ENCODE results near the gene KIF2A.

The KIF2A gene

DNA sequence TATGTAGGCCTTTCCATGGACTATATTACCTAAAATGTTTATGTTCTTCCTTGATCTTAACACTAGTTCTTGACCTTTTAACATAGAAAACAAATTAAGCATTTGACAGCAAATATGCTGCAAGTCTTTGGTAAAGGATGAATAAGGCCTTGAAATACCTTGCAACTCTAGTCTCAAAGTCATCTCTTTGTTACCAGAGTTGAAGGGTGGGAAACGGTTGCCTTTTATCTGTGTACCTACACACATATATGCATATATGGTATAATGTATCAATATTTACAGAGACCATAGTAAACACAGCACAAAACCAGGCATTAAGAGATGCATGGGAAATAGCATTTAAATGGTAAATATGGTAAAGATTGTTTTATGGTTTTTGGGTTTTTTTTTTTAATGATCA, 16.5 kb downstream of the KIF2A start:
- H3K36me3 ChIP-seq (ENCODE audit: control insufficient read depth, insufficient read depth, low read length): no peaks in the 10 kb centered on the region
- H3K4me1 ChIP-seq (ENCODE audit: control insufficient read depth, insufficient read depth, low read length): no peaks in the 10 kb centered on the region
- no CpG with 5 or more reads among the region's 1 CpG for WGBS, 2 experiments

DNA sequence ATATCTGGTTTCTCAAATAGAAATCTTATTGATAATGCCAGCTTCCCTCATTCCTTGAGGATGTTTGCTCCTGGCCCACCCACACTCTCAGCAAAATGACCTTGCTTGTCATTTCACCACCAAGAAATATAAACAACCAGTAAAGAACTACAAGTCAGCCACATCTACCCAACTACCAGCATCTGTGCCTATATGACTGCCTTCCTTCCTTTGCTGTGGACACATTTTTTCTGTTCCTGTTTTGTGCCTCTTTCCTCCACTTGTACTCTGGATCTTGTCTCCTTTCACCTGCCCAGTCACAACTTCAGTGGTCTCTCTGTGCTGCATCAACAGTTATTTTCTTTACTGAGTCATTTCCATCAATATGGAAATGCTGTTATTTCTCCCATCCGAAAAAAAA, 20.3 kb downstream of the KIF2A start:
- Histone ChIP-seq H3K27ac (ENCODE audit: insufficient read depth, low read depth, low read length, poor library complexity, severe bottlenecking) (no peak overlapping the region), H3K9me3 (ENCODE audit: control insufficient read depth, low read length) (no peaks in the 10 kb centered on the region), H3K36me3 (ENCODE audit: control insufficient read depth, insufficient read depth, low read length) (no peaks in the 10 kb centered on the region), H3K4me3 (ENCODE audit: insufficient read depth, low read depth, low read length) (no peak overlapping the region), H3K27me3 (ENCODE audit: control insufficient read depth, insufficient read depth, low read length, poor library complexity, severe bottlenecking) (no peaks in the 10 kb centered on the region), H3K4me1 (ENCODE audit: control insufficient read depth, insufficient read depth, low read length) (no peaks in the 10 kb centered on the region)
- 78 to 100% methylated on average over 1 of the region's 1 CpG for WGBS, 2 experiments

More for the DNA sequence above, 16.5 kb downstream of the KIF2A start:
- H3K27me3 ChIP-seq (ENCODE audit: control insufficient read depth, insufficient read depth, low read length, poor library complexity, severe bottlenecking): no peaks in the 10 kb centered on the region
- H3K4me3 ChIP-seq (ENCODE audit: insufficient read depth, low read depth, low read length): no peak overlapping the region
- no peaks in the 10 kb centered on the region for H3K9me3 ChIP-seq (ENCODE audit: control insufficient read depth, low read length)
- H3K27ac ChIP-seq (ENCODE audit: insufficient read depth, low read depth, low read length, poor library complexity, severe bottlenecking): no peak overlapping the region

DNA sequence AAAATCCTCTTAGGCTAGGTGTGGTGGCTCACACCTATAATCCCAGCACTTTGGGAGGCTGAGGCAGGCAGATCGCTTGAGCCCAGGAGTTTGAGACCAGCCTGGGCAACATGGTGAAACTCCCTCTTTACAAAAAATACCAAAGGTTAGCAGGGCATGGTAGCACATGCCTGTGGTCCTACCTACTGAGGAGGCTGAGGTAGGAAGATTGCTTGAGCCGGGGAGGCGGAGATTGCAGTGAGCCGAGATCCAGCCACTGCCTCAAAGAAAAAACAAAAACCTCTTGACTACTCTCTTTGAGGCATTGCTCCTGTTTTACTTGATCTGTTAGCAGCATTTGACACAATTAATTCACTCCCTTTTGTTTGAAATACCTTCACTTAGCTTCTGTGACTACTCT, 20.7 kb downstream of the KIF2A start:
- Histone ChIP-seq H3K36me3 (ENCODE audit: control insufficient read depth, insufficient read depth, low read length) (no peaks in the 10 kb centered on the region), H3K9me3 (ENCODE audit: control insufficient read depth, low read length) (no peaks in the 10 kb centered on the region), H3K27ac (ENCODE audit: insufficient read depth, low read depth, low read length, poor library complexity, severe bottlenecking) (no peak overlapping the region), H3K4me1 (ENCODE audit: control insufficient read depth, insufficient read depth, low read length) (no peaks in the 10 kb centered on the region), H3K27me3 (ENCODE audit: control insufficient read depth, insufficient read depth, low read length, poor library complexity, severe bottlenecking) (no peaks in the 10 kb centered on the region), H3K4me3 (ENCODE audit: insufficient read depth, low read depth, low read length) (no peak overlapping the region)
- 67 to 78% methylated on average over 4 of the region's 4 CpGs for WGBS, 2 experiments

- no peaks in the 10 kb centered on the region for H3K27me3 ChIP-seq (ENCODE audit: control insufficient read depth, insufficient read depth, low read length, poor library complexity, severe bottlenecking)
- WGBS, 2 experiments: 91 to 96% methylated on average over 9 of the region's 9 CpGs
- H3K4me3 ChIP-seq (ENCODE audit: insufficient read depth, low read depth, low read length): no peak overlapping the region
- no peaks in the 10 kb centered on the region for H3K4me1 ChIP-seq (ENCODE audit: control insufficient read depth, insufficient read depth, low read length)
- H3K27ac ChIP-seq (ENCODE audit: insufficient read depth, low read depth, low read length, poor library complexity, severe bottlenecking): no peak overlapping the region
- H3K9me3 ChIP-seq (ENCODE audit: control insufficient read depth, low read length): no peaks in the 10 kb centered on the region
- H3K36me3 ChIP-seq (ENCODE audit: control insufficient read depth, insufficient read depth, low read length): no peaks in the 10 kb centered on the region
Observed at GRCh38 chr5:62327138-62328053, 21.4 kb downstream of the KIF2A start.

DNA sequence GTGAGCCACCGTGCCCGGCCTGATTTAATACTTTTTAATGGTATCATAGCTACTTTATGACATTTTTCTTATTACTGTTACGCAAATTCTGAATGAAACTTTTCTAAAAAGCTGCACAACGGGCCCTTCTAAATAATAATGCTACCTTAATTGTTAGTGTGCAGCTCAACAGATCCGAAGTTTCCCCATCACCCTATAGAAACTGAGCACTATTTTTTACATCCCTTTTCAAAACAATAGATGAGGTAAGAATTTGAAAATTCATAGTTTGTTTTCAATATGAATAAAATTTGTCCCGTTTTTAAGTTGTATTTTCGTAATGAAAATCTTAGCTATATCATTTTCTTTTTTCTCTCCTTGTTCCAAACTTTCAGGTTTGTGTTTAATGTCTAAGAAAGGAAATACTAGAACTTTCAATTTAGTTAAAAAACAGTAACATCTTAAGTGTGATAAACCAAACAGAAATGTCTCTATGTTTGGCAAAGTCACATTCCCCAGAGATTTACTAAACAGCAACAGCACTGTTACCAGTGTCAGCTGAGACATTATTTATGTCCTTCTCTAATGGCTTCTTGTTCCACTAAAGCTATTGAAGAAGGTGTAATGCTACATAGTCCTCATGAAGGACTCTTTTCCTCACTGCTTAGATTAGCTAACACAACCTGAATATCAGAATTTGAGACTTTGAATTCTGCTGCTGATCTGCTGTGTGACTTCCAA, 22.9 kb downstream of the KIF2A start:
- no peak overlapping the region for H3K4me3 ChIP-seq (ENCODE audit: insufficient read depth, low read depth, low read length)
- WGBS, 2 experiments: 70 to 80% methylated on average over 4 to 5 of the region's 7 CpGs
- H3K4me1 ChIP-seq (ENCODE audit: control insufficient read depth, insufficient read depth, low read length): no peaks in the 10 kb centered on the region
- H3K27me3 ChIP-seq (ENCODE audit: control insufficient read depth, insufficient read depth, low read length, poor library complexity, severe bottlenecking): no peaks in the 10 kb centered on the region
- H3K9me3 ChIP-seq (ENCODE audit: control insufficient read depth, low read length): no peaks in the 10 kb centered on the region
- no peaks in the 10 kb centered on the region for H3K36me3 ChIP-seq (ENCODE audit: control insufficient read depth, insufficient read depth, low read length)
- no peak overlapping the region for H3K27ac ChIP-seq (ENCODE audit: insufficient read depth, low read depth, low read length, poor library complexity, severe bottlenecking)

- Histone ChIP-seq H3K27ac (ENCODE audit: insufficient read depth, low read depth, low read length, poor library complexity, severe bottlenecking) (no peak overlapping the region), H3K4me3 (ENCODE audit: insufficient read depth, low read depth, low read length) (no peak overlapping the region), H3K9me3 (ENCODE audit: control insufficient read depth, low read length) (no peaks in the 10 kb centered on the region), H3K4me1 (ENCODE audit: control insufficient read depth, insufficient read depth, low read length) (no peaks in the 10 kb centered on the region), H3K36me3 (ENCODE audit: control insufficient read depth, insufficient read depth, low read length) (no peaks in the 10 kb centered on the region), H3K27me3 (ENCODE audit: control insufficient read depth, insufficient read depth, low read length, poor library complexity, severe bottlenecking) (no peaks in the 10 kb centered on the region)
- WGBS, 2 experiments: 81 to 93% methylated on average over 1 of the region's 1 CpG
Observed at GRCh38 chr5:62330302-62330701, 24.3 kb downstream of the KIF2A start.

GRCh38 chr5:62331921-62332320, 25.9 kb downstream of the KIF2A start:
- Histone ChIP-seq H3K4me3 (ENCODE audit: insufficient read depth, low read depth, low read length) (no peak overlapping the region), H3K27ac (ENCODE audit: insufficient read depth, low read depth, low read length, poor library complexity, severe bottlenecking) (no peak overlapping the region), H3K9me3 (ENCODE audit: control insufficient read depth, low read length) (no peaks in the 10 kb centered on the region), H3K36me3 (ENCODE audit: control insufficient read depth, insufficient read depth, low read length) (no peaks in the 10 kb centered on the region), H3K27me3 (ENCODE audit: control insufficient read depth, insufficient read depth, low read length, poor library complexity, severe bottlenecking) (no peaks in the 10 kb centered on the region), H3K4me1 (ENCODE audit: control insufficient read depth, insufficient read depth, low read length) (no peaks in the 10 kb centered on the region)

DNA sequence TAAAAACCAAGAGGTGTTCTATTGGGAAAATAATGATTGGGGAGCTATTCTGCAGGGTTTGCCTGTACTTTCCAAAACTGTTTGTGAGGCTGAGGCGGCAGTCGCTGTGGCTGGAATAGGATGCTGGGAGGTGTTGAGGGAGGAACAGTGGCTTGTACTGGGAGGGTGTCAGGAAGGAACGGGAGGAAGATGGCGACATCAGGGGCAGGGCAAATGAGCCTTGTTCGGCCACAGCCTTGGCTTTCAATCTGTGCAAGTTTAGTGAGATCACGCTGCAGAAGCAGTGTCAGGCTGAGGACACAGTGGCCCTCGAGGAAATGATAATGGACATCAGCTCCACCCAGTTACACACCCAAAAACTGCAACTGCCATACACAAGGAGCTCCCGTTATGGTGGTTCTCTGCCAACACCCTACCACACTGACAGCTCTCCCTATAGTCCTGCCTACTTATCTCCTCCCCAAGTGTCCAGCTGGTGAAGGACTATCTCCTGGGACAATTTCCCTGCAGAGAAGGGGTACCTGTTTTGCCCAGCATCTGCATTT, 27.3 kb downstream of the KIF2A start:
- no peak overlapping the region for H3K27ac ChIP-seq (ENCODE audit: insufficient read depth, low read depth, low read length, poor library complexity, severe bottlenecking)
- no peak overlapping the region for H3K4me3 ChIP-seq (ENCODE audit: insufficient read depth, low read depth, low read length)
- H3K27me3 ChIP-seq (ENCODE audit: control insufficient read depth, insufficient read depth, low read length, poor library complexity, severe bottlenecking): no peaks in the 10 kb centered on the region
- H3K36me3 ChIP-seq (ENCODE audit: control insufficient read depth, insufficient read depth, low read length): no peaks in the 10 kb centered on the region
- no peaks in the 10 kb centered on the region for H3K9me3 ChIP-seq (ENCODE audit: control insufficient read depth, low read length)
- no peaks in the 10 kb centered on the region for H3K4me1 ChIP-seq (ENCODE audit: control insufficient read depth, insufficient read depth, low read length)
- WGBS, 2 experiments: 92 to 96% methylated on average over 8 of the region's 8 CpGs

GRCh38 chr5:62334082-62334481, 28.1 kb downstream of the KIF2A start:
- Histone ChIP-seq H3K4me3 (ENCODE audit: insufficient read depth, low read depth, low read length) (no peak overlapping the region), H3K4me1 (ENCODE audit: control insufficient read depth, insufficient read depth, low read length) (no peaks in the 10 kb centered on the region), H3K27ac (ENCODE audit: insufficient read depth, low read depth, low read length, poor library complexity, severe bottlenecking) (no peak overlapping the region), H3K27me3 (ENCODE audit: control insufficient read depth, insufficient read depth, low read length, poor library complexity, severe bottlenecking) (no peaks in the 10 kb centered on the region), H3K36me3 (ENCODE audit: control insufficient read depth, insufficient read depth, low read length) (no peaks in the 10 kb centered on the region), H3K9me3 (ENCODE audit: control insufficient read depth, low read length) (no peaks in the 10 kb centered on the region)
- 92 to 94% methylated on average over 2 of the region's 2 CpGs for WGBS, 2 experiments

GRCh38 chr5:62340392-62340791, 34.4 kb downstream of the KIF2A start:
- no peaks in the 10 kb centered on the region for H3K36me3 ChIP-seq (ENCODE audit: control insufficient read depth, insufficient read depth, low read length)
- no peak overlapping the region for H3K4me3 ChIP-seq (ENCODE audit: insufficient read depth, low read depth, low read length)
- H3K9me3 ChIP-seq (ENCODE audit: control insufficient read depth, low read length): no peaks in the 10 kb centered on the region
- no peaks in the 10 kb centered on the region for H3K27me3 ChIP-seq (ENCODE audit: control insufficient read depth, insufficient read depth, low read length, poor library complexity, severe bottlenecking)
- H3K4me1 ChIP-seq (ENCODE audit: control insufficient read depth, insufficient read depth, low read length): no peaks in the 10 kb centered on the region
- WGBS, 2 experiments: 63 to 72% methylated on average over 1 of the region's 1 CpG
- H3K27ac ChIP-seq (ENCODE audit: insufficient read depth, low read depth, low read length, poor library complexity, severe bottlenecking): no peak overlapping the region
